T-helper 1 cell treated with Interleukin-12 subunit alpha and Interleukin-12 subunit beta and Interleukin-4 antibody, amounts not matched to agents 30 ng/mL and 1 ng/mL, for 36 hours (primary cell): Measurements from ENCODE around the gene PGLYRP2. TPM values are rescaled to one million over a fixed set of nuclear protein-coding genes. Genes with fewer than 3 reads are reported as not detected.
"Not testable (repeated sequence)": the region's sequence is repeated elsewhere in the genome, so short reads cannot be mapped to it uniquely, and the experiment has no call there.

Source experiments
- intact Hi-C: fragments of 100-400 bp; cut with micrococcal nuclease; formaldehyde crosslinking; loops from one replicate; pipeline ENCODE4 v1.15.1; 2024
- total RNA-seq: library from RNA; stranded (reverse); gene quantifications from 2 replicates; pipeline ENCODE4 v1.2.3, GENCODE V29; 2022

The PGLYRP2 gene
- 0.25 and 0.34 TPM in 2 replicates for total RNA-seq

DNA sequence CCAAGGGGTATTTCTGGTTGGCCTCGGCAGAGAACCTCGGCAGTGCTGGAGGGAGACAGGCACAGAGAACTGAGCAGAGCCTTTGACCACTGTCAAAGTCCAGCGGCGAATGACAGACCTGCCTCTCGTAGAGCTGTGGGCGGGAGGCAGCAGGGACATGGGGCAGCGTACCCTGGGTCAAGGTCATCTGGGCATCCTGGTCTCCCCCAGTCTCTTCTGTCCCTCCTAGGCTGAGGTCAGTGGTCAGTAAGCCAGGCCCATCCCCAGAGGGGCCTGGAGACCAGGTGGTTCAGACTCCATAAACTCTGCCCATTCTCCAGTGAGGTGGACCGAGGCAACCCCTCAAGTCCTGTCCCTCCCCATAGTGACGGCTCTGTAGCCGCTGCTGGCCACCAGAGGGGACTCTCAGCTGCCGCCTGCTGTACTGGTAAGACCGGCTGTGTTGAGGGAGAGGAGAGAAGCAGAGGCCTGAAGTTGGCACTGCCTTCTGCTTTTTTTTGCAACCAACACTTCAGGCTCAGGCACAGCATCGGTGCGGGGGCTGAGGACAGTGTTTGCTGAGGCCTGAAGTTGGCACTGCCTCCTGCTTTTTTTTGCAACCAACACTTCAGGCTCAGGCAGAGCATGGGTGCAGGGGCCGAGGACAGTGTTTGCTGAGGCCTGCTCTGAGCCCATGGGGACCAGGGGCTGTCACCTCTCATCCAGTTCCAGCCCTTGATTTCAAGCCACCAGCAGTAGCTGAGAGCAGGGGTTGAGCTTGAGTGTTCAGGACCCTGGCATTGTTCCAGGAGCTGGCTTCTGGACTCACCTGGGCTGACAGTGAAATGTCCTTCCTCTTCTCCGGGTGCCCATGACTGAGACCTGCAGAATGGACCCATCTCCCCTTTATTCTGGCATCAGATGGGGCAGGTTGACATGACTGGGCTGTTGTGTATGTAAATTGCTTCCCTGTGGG lies at the start of gene PGLYRP2:
Gene PGLYRP2, minus strand, starts transcription at position 111 of the 955 bp plus-strand sequence. CDS start 130 bp downstream, outside the sequence.
- intact Hi-C loops = no loop called here

- intact Hi-C loops = no loop called here
Observed at GRCh38 chr19:15527705-15528104, 48.4 kb upstream of the PGLYRP2 start.

DNA sequence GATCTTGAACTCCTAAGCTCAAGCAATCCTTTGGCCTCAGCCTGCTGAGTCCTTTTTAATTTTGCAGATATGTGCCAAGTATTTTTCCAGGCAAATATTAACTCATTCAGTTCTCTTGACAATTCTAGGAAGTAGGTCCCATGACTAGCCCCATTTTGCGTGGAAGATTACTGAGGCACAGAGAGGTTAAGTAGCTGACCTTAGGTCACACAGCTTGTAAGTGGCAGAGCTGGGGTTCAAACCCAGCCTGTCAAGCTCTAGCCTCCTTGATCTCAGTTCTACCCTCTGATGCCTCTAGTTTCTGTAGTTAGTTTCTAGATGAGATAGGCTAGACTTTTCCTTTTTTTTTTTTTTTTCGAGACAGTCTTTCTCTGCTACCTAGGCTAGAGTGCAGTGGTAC lies 47.1 kb upstream of the PGLYRP2 start:
- intact Hi-C loops = no loop called here

DNA sequence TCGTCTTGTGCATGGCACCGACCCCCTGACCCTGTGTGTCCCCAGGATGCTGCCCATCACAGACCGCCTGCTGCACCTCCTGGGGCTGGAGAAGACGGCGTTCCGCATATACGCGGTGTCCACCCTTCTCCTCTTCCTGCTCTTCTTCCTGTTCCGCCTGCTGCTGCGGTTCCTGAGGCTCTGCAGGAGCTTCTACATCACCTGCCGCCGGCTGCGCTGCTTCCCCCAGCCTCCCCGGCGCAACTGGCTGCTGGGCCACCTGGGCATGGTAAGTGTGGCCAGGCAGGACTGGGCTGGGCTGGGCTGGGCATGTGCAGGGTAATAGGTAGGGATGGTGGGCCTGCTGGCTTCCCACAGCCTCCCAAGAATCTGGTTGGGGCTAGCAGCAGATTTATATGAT lies 46.0 kb upstream of the PGLYRP2 start:
- intact Hi-C loops = no loop called here

GRCh38 chr19:15524781-15525180 lies 45.5 kb upstream of the PGLYRP2 start:
- intact Hi-C loops = no loop called here

DNA sequence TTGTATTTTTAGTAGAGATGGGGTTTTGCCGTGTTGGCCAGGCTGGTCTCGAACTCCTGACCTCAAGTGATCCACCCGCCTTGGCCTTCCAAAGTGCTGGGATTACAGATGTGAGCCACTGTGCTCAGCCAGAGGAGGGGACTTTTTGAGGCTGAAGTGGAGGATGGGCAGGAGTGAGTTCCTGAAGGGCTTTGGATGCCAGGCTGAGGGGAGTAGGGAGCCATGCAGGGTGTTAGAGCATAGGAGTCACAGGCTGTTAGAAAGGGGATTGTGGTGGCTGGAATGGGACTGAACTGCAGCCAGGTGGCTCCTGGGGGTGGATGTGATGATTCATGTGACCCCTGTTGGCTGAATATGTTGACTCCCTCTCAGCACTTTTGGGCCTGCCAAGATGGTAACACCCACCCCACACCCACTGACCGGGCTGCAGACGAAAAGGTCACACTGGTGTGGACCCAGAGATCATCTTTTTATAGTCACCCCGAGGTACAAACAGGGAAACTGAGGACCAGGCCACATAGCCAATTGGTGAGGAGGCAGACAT lies 40.2 kb upstream of the PGLYRP2 start:
- intact Hi-C loops = no loop called here

DNA sequence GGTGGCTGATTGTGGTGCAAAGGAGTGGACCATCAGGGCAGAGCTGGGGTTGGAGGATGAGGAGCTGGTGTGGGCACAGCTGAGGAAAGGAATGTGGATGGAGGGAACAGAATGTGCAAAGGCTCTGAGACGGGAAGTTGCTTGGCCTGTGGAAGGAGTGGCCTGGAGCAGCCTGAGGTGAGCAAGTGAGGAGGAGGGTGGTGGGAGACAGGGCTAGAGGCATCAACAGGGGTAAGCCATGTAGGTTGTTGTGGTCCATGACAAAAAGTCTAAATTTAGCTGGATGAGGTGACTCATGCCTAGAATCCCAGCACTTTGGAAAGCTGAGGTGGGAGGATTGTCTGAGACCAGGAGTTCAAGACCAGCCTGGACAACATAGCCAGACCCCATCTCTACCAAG lies 38.5 kb upstream of the PGLYRP2 start:
- intact Hi-C loops = no loop called here

DNA sequence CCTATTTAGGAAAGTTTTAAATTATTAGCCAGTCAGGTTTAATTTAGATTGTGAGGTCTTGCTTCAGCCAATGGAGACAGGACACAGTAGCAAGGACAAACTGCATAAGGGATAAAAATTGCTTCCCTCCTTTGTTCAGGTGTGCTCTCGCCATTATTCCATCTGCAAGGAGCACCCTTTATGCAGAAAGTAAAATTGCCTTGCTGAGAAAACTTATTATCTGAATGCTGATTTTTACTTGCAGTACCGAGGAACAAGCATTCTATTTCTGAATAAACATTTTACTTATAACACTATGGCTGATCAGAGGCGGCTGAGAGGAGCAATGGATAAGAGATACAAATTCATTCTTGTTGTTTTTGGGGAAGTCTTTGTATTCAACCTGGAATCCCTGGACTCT lies 37.1 kb upstream of the PGLYRP2 start:
- intact Hi-C loops = no loop called here

- intact Hi-C loops = not testable (repeated sequence)
Observed at GRCh38 chr19:15515227-15515625, 35.9 kb upstream of the PGLYRP2 start.

- intact Hi-C loops = no loop called here
Observed at GRCh38 chr19:15511671-15512424, 32.5 kb upstream of the PGLYRP2 start.

DNA sequence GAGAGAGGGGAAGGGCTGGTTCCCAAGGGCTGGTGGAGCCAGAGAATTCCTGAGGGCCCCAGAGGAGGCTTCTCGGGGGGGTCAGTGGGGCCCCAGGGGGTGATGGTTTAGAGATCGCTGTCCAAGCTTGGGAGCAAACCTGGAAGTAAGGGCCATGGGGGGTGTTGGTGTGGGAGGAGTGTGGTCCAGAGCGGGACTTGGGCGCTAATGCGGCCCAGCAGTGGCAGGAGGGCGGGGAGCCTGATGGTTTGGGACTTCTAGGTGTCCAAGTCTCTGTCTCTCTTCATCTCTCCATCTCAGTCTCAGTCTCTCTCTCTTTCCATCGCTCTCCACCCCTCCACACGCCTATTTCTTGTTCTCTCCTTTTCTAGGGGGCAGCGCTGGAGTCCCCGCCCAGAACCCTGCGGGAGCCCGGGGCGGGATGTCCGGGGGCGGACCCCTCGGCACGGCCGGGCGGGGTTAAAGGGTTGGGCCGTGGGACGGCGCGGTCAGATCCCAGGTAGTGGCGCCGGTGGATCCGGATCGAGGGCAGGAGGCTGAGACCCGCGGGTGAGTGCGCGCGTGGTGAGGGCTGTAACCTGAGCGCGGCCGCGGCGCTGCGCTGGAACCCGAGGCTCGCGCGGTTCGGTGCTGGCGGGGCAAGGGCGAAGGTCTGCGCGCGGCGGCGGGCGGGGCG lies 28.9 kb upstream of the PGLYRP2 start, which contains the start of gene CYP4F22:
Gene CYP4F22, plus strand, starts transcription at position 491 of the 676 bp plus-strand sequence. CDS start 16,812 bp downstream, outside the sequence.
- intact Hi-C loops = no loop called here

DNA sequence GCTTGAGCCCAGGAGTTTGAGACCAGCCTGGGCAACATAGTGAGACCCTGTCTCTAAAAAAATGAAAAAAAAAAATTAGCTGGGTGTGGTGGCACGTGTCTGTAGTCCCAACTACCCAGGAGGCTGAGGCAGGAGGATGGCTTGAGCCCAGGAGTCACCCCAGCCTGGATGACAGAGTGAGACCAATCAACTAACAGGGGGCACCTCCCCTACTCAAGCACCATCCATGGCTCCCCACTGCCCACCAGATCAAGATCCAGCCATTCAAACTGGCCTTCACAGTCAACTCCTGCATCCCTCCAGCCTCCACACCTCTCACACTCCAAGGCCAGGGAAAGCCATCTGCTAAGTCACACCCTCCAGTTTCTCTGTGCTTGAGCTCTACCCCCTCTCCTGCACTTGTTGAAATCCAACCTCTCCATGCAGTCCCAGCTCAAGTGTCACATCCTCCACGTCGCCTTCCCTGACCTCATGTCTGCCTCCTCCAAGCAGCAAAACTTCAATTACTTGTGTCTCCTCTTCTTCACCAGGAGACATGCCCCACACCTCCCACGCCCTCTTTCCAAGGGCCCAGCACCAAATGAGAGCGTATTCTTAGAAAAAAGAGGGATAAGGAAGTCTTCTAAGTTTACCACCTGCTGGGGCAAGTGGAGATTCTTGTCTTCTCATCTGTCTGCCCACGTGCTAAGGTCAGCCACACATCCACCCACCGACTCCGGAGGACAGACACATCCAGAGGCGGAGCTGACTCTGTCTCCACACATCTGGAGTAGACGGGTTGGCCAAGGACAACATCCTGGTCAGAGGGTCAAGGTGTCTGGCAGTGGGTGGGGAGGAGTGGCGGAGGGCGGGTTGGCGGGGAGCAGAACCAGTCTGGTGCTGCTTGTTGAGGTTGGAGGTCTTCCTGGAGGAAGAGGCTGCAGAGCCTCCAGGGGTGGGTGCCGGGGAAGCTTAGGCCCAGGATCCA lies 28.1 kb upstream of the PGLYRP2 start:
- intact Hi-C loops = no loop called here

GRCh38 chr19:15506074-15506571 lies 26.8 kb upstream of the PGLYRP2 start:
- intact Hi-C loops = no loop called here

DNA sequence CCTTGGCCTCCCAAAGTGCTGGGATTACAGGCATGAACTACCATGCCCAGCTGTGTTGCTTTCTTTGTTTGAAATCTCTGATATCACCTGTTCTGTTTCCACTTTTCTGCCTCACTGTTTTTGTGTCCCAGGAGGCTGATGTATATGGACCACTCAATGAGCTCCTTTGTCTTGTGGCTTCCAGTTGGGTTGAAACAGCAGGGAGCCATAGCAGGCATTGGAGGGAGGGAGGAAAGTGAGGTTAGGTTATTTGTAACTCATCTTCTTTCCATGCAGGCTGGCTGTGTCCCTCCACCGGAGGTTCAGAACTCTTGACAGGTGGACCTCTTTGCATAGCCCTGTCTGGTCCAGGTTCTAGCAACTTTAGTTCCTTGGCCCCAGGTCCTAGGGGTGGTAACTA lies 23.0 kb upstream of the PGLYRP2 start:
- intact Hi-C loops = no loop called here

GRCh38 chr19:15501596-15501995 lies 22.3 kb upstream of the PGLYRP2 start:
- intact Hi-C loops = no loop called here

- intact Hi-C loops = no loop called here
Observed at GRCh38 chr19:15498910-15499309, 19.6 kb upstream of the PGLYRP2 start.

DNA sequence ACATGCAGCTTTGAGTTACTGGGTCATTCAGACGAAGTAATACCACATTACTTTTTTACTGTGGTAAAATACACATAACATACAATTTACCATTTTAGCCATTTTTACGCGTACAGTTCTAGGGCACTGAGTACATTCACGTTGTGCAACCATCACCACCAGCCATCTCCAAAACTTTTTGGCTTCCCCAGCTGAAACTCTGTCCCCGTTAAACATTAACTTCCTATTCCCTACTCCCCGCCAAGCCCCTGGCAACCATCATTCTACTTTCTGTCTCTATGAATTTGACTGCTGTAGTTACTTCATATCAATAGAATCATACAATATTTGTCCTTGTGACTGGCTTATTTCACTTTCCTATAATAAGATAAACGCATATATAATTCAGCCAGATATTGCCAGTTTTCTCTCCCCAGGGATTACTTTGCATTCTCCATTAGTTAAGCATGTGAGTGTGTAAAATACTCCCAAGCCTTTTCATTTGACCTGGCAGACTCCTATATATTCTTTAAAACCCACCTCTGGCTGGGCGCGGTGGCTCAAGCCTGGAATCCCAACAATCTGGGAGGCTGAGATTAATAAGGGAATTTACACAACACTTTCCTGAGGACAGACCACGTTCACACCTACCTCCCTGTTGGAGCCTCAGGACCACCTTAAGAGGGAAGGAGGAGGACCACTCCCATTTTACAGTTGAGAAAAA lies 19.0 kb upstream of the PGLYRP2 start:
- intact Hi-C loops = no loop called here

GRCh38 chr19:15495151-15495550 lies 15.8 kb upstream of the PGLYRP2 start:
- intact Hi-C loops = no loop called here

DNA sequence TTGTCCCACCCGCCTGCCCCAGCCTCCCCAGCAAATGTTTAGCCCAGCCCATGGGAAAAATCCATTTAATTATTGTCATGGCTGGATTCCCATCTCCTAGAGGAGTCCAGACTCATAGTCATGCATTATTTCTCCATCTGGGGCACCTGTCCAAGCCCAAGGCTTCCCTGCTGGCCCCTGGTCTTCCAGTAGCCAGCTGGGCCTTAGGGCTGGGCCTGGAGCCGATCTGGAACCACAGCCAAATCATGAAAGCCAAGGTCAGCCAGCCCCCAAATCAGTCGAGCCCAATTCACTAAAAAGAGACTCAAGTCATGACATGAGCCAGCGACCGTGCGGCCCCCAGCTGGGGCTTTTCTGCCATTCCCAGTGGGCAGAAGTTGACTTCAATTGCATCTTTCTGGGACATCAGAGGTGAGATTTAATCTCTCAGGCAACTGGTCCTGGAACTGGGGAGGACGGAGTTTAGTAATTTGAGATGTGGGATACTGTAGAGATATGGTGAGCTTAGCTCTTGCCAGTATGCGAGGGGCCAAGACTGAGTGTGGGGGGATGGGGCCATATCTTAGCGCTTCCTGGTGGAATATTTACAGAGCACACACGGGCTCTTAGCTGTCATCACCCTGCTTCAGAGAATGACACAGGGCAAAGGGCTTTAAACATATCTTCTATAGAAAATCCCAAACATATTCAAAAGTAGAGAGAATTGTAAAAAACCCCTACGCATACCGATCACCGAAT lies 9.4 kb upstream of the PGLYRP2 start:
- intact Hi-C loops = no loop called here
